ENCODE measurements around the gene ZNF804A.

GRCh38 chr2:184735611-184736010, 137.3 kb downstream of the ZNF804A start:
- TF ChIP-seq CTCF (IDR thresholded peaks at IDR 0.05; ENCODE audit: borderline replicate concordance, extremely low read depth, low read length, poor library complexity, severe bottlenecking) (no peak), EZH2 (IDR thresholded peaks at IDR 0.05; ENCODE audit: borderline replicate concordance, low read depth, low read length, severe bottlenecking) (no peak)
